WERI-Rb-1 (cell line): Measurements from ENCODE around the gene PTPN14.

ENCODE experiments used
- DNase-seq: peaks from one replicate; pipeline ENCODE4 v3.0.0-alpha.2; 2020
- H3K27ac ChIP-seq: fragments of 250-450 bp; sonication (Bioruptor Pico); 2 replicates; pipeline ENCODE4 v1.5.1; 2020; ENCODE audit warnings: mild to moderate bottlenecking, moderate library complexity
- H3K27me3 ChIP-seq: fragments of 250-450 bp; sonication (Bioruptor Pico); 2 replicates; pipeline ENCODE4 v1.5.1; 2021; ENCODE audit warnings: mild to moderate bottlenecking, low read depth, moderate library complexity; ENCODE audit not compliant: insufficient read depth, severe bottlenecking
- H3K36me3 ChIP-seq: fragments of 250-450 bp; sonication (Bioruptor Pico); 2 replicates; pipeline ENCODE4 v1.5.1; 2020; ENCODE audit warnings: mild to moderate bottlenecking, moderate library complexity
- H3K4me3 ChIP-seq: 2 replicates; pipeline ENCODE4 v1.5.1; 2011; ENCODE audit warnings: low read depth, mild to moderate bottlenecking, control low read depth, low read length
- H3K9me3 ChIP-seq: fragments of 250-450 bp; sonication (Bioruptor Pico); 2 replicates; pipeline ENCODE4 v1.5.1; 2021; ENCODE audit warnings: mild to moderate bottlenecking, moderate library complexity; ENCODE audit not compliant: severe bottlenecking
- TF ChIP-seq, protein P1 (sequence below): IDR thresholded peaks from 2 replicates; pipeline ENCODE4 v1.5.1; 2011; ENCODE audit warnings: low read depth, mild to moderate bottlenecking, control low read depth, inconsistent platforms, low read length

PTPN14 gene

DNA sequence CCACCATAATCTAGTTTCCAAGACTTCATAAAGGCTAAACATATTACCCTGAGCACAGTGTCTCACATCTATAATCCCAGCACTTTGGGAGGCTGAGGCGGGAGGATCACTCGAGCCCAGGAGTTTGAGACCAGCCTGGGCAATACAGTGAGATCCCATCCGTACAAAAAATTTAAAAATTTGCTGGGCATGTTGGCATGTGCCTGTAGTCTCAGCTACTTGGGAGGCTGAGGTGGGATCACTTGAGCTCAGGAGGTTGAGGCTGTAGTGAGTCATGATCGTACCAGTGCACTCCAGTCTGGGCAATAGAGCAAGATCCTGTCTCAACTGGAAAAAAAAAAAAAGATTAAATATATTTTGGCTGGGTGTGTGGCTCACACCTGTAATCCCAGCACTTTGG lies 90.1 kb downstream of the PTPN14 start:
- Histone ChIP-seq H3K4me3 (no peak overlapping the region), H3K36me3 (no peaks in the 10 kb centered on the region), H3K9me3 (no peaks in the 10 kb centered on the region), H3K27me3 (no peaks in the 10 kb centered on the region), H3K27ac (no peak overlapping the region)
- TF ChIP-seq, protein P1, sequence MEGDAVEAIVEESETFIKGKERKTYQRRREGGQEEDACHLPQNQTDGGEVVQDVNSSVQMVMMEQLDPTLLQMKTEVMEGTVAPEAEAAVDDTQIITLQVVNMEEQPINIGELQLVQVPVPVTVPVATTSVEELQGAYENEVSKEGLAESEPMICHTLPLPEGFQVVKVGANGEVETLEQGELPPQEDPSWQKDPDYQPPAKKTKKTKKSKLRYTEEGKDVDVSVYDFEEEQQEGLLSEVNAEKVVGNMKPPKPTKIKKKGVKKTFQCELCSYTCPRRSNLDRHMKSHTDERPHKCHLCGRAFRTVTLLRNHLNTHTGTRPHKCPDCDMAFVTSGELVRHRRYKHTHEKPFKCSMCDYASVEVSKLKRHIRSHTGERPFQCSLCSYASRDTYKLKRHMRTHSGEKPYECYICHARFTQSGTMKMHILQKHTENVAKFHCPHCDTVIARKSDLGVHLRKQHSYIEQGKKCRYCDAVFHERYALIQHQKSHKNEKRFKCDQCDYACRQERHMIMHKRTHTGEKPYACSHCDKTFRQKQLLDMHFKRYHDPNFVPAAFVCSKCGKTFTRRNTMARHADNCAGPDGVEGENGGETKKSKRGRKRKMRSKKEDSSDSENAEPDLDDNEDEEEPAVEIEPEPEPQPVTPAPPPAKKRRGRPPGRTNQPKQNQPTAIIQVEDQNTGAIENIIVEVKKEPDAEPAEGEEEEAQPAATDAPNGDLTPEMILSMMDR: no peak
- DNase-seq: no peak

DNA sequence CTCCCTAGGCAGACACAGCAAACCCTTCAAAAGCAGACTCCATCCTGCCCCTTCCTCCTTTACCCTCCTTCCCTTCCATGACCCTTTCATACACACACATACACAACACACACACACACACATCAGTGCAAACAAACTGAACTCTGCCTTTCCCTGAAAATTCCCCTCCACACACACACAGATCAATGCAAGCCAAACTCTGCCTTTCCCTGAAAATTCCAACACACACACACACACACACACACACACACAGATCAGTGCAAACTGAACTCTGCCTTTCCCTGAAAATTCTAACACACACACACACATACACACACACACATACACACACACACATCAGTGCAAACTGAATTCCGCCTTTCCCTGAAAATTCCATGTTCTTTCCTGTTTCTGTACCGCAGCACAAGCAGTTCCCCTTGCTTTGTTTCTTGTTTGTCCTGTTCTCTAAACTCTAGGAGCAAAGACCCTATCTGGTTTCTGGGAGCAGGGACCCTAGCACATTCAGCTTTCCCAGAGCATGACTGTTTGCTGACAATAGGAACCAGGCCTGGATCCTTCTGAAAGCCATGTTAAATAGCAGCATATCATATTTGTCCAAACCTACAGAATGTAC lies 91.0 kb downstream of the PTPN14 start:
- no peaks in the 10 kb centered on the region for H3K9me3 ChIP-seq
- no peaks in the 10 kb centered on the region for H3K36me3 ChIP-seq
- TF ChIP-seq, protein P1: no peak
- H3K27ac ChIP-seq: no peak overlapping the region
- no peak for DNase-seq
- H3K4me3 ChIP-seq: no peak overlapping the region
- no peaks in the 10 kb centered on the region for H3K27me3 ChIP-seq

DNA sequence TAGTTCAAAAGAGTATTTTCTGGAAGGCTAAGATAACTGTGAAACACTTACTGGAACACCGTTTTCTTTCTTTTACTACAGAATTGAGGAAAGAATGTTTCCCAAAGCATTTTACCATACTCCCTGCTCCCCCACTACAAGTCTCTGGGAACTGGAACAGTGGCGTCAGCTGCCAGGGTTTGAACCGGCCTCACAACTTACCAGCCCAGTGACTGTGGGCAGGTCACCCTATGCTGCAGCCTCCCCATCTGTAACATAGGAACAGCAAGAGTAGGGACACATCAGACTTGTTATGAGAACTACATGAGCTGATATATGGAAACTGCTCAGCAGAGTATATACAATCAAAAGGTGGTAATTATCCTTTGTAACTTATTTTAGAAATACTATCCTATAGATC lies 91.5 kb downstream of the PTPN14 start:
- H3K27ac ChIP-seq: no peak overlapping the region
- no peaks in the 10 kb centered on the region for H3K9me3 ChIP-seq
- TF ChIP-seq, protein P1: no peak
- DNase-seq: no peak
- no peaks in the 10 kb centered on the region for H3K27me3 ChIP-seq
- H3K36me3 ChIP-seq: no peaks in the 10 kb centered on the region
- H3K4me3 ChIP-seq: no peak overlapping the region

DNA sequence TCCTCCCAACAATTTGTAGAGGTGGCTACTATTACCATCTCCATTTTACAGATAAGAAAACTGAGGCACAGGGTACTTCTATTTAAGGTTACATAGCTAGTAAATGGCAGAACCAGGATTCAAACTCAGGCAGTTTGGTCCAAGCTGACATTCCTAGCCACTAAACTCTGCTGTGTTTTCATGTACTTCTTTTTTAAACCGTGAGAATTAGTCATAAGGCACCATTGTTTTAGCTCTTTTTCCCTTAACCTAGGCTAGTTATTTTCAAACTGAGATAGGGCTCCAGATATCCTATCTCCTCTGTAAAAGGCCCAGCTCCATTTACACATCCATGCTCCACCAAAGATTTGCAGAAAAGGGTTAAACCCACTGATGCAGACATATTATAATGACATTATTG lies 92.9 kb downstream of the PTPN14 start:
- TF ChIP-seq, protein P1: no peak
- no peak overlapping the region for H3K27ac ChIP-seq
- DNase-seq: no peak

DNA sequence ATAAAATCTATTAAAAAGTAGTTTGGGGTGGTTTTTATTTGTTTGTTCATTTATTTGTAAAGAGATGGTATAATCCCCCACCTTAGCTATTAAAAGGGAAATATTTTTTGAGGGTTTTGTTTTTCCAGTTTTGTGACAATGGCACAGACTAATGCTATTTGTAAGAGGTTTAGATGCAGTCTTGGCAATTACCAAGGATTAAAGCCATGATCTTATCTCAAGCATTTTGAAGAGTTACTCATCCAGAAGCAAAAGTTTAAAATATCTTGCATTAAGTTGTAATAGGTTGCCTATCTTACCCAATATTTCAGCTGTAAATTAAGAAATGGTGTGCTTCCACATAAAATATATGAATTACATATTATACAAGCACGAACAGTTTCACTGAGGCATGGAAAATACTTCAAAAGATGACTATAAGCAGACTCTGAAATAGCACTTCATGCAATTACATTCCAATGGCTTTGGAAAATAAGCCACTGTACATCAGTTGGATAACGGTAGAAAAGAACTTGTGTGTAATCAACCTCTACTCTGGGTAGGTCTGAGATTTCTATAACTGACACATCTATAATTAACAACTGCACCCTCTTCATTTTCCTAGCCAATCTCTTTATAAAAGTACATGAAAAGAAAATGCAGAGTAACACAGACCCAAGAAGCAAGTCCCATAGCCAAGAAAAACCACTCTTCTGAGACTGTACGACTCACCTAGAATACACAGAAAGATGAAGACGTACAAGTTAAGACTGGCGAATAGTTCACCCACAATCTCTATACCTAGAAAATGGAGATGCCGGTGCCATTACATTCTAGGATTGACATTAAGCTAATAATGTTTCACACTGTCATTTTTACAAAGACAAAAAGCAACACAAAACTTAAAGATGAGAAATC lies 95.2 kb downstream of the PTPN14 start:
- H3K27ac ChIP-seq: no peak overlapping the region
- DNase-seq: no peak
- no peaks in the 10 kb centered on the region for H3K9me3 ChIP-seq
- H3K4me3 ChIP-seq: no peak overlapping the region
- no peaks in the 10 kb centered on the region for H3K27me3 ChIP-seq
- H3K36me3 ChIP-seq: no peaks in the 10 kb centered on the region
- TF ChIP-seq, protein P1: no peak

More for the DNA sequence above, 92.9 kb downstream of the PTPN14 start:
- H3K4me3 ChIP-seq: no peak overlapping the region
- H3K36me3 ChIP-seq: no peaks in the 10 kb centered on the region
- H3K27me3 ChIP-seq: no peaks in the 10 kb centered on the region
- H3K9me3 ChIP-seq: no peaks in the 10 kb centered on the region
